ENCODE results near the gene RPL27. TPM values are rescaled to one million over a fixed set of nuclear protein-coding genes. Genes with fewer than 3 reads are reported as not detected.
A peak's percentile ranks its signal among the peaks of the same experiment; 100 is the strongest.

The RPL27 gene
- polyA plus RNA-seq, 1 experiment, result 4,202 TPM

GRCh38 chr17:43018932-43019331 lies 20.7 kb downstream of the RPL27 start:
- no peak for TF ChIP-seq CTCF (IDR thresholded peaks at IDR 0.05; ENCODE audit: low read depth, low read length)
- Histone ChIP-seq H3K9me3 (ENCODE audit: control insufficient read depth, insufficient read depth, low read length) (no peaks in the 10 kb centered on the region; the same call in 1 of the 2 replicates), H3K27me3 (ENCODE audit: control insufficient read depth, insufficient read depth, low read length) (no peaks in the 10 kb centered on the region), H3K4me3 (ENCODE audit: low read depth, low read length) (no peak overlapping the region), H3K27ac (ENCODE audit: low read depth, low read length) (no peak overlapping the region)
- ChIA-PET POLR2A (interaction anchor here (0.9 to 1.1 kb wide), 2 partner anchors 153 to 297 kb away, joined by 3 to 4 read pairs; partner anchors contain the start of gene NBR1), CTCF (interaction anchor here (0.6 to 1.8 kb wide), 3 partner anchors 21 to 1330 kb away, joined by 3 to 6 read pairs (median 4); partner anchors contain the start of gene RPL27)
- DNase-seq (ENCODE audit: low read depth, low spot score), result no peak

- no peak for TF ChIP-seq CTCF (IDR thresholded peaks at IDR 0.05; ENCODE audit: low read depth, low read length)
- Histone ChIP-seq H3K4me3 (ENCODE audit: low read depth, low read length) (0 out of 2 replicates have a peak overlapping the region, but pooled peaks have one; percentile 1), H3K27ac (ENCODE audit: low read depth, low read length) (no peak overlapping the region), H3K9me3 (ENCODE audit: control insufficient read depth, insufficient read depth, low read length) (no peaks in the 10 kb centered on the region; the same call in 1 of the 2 replicates), H3K27me3 (ENCODE audit: control insufficient read depth, insufficient read depth, low read length) (no peaks in the 10 kb centered on the region)
- ChIA-PET POLR2A (interaction anchor here (0.9 to 1.1 kb wide), 2 partner anchors 152 to 296 kb away, joined by 3 to 4 read pairs; partner anchors contain the start of gene NBR1), CTCF (interaction anchor here (0.6 to 1.8 kb wide), 3 partner anchors 22 to 1330 kb away, joined by 3 to 6 read pairs (median 4); partner anchors contain the start of gene RPL27)
- DNase-seq (ENCODE audit: low read depth, low spot score), result no peak
Observed at GRCh38 chr17:43019418-43019817, 21.2 kb downstream of the RPL27 start.

- ChIA-PET POLR2A (interaction anchor here (0.5 to 0.8 kb wide), 3 partner anchors 22 to 152 kb away, joined by 3 to 4 read pairs (median 3); partner anchors contain the start of gene RPL27), CTCF (no interaction called here)
- Histone ChIP-seq H3K27ac (ENCODE audit: low read depth, low read length) (peak overlapping the region; percentile 11), H3K9me3 (ENCODE audit: control insufficient read depth, insufficient read depth, low read length) (no peaks in the 10 kb centered on the region; the same call in 1 of the 2 replicates), H3K4me3 (ENCODE audit: low read depth, low read length) (peak overlapping the region; percentile 10), H3K27me3 (ENCODE audit: control insufficient read depth, insufficient read depth, low read length) (no peaks in the 10 kb centered on the region)
- DNase-seq (ENCODE audit: low read depth, low spot score), result no peak
- TF ChIP-seq CTCF (IDR thresholded peaks at IDR 0.05; ENCODE audit: low read depth, low read length), result no peak
Observed at GRCh38 chr17:43020030-43020621, 21.9 kb downstream of the RPL27 start.

- TF ChIP-seq CTCF (IDR thresholded peaks at IDR 0.05; ENCODE audit: low read depth, low read length), result no peak
Observed at GRCh38 chr17:43020789-43021740, 22.8 kb downstream of the RPL27 start.

More at GRCh38 chr17:43020789-43021740, 22.8 kb downstream of the RPL27 start:
- H3K27ac ChIP-seq (ENCODE audit: low read depth, low read length), result peak overlapping the region; percentile 78
- DNase-seq (ENCODE audit: low read depth, low spot score), result no peak
- H3K9me3 ChIP-seq (ENCODE audit: control insufficient read depth, insufficient read depth, low read length), result no peaks in the 10 kb centered on the region; the same call in 1 of the 2 replicates
- ChIA-PET POLR2A (interaction anchor here (0.5 to 2.3 kb wide), 7 partner anchors 14 to 485 kb away, joined by 3 to 12 read pairs (median 4); partner anchors contain the start of genes IFI35, NBR1 and RPL27), CTCF (no interaction called here)
- H3K27me3 ChIP-seq (ENCODE audit: control insufficient read depth, insufficient read depth, low read length), result peaks cover 2% of the 10 kb centered on the region
- peak overlapping the region; percentile 97 for H3K4me3 ChIP-seq (ENCODE audit: low read depth, low read length)

Data from AG04450 (cell line).